Myocyte (in vitro differentiated cells): ENCODE results near the gene RBM25. TPM values are rescaled to one million over a fixed set of nuclear protein-coding genes. Genes with fewer than 3 reads are reported as not detected.
"Not testable (repeated sequence)": the region's sequence is repeated elsewhere in the genome, so short reads cannot be mapped to it uniquely, and the experiment has no call there.

Experiments
- DNase-seq: peaks from one replicate; pipeline ENCODE4 v3.0.0-alpha.2; 2012; ENCODE audit warnings: low read depth
- polyA plus RNA-seq: library from polyadenylated mRNA; unstranded; fragments of >200 nt; gene quantifications from one replicate; pipeline ENCODE4 v1.2.1, GENCODE V29; 2012; ENCODE audit warnings: missing spikeins
- total RNA-seq: library from RNA; depleted of rRNA; stranded (reverse); fragments of >200 nt; gene quantifications from 2 replicates; pipeline ENCODE4 v1.2.3, GENCODE V29; 2014

The RBM25 gene
- total RNA-seq: 52.0 and 55.8 TPM in 2 replicates
- polyA plus RNA-seq: 29.0 TPM

GRCh38 chr14:73058224-73058921 is at the start of gene RBM25:
RBM25 (plus strand) TSS chr14:73058534; CDS start chr14:73071642, 13,108 bp downstream.
- DNase-seq: peak; percentile 99

GRCh38 chr14:73011189-73011588 is 47.1 kb upstream of the RBM25 start:
- not testable (repeated sequence) for DNase-seq

- peak; percentile 30 for DNase-seq
Observed at GRCh38 chr14:73014105-73014504, 44.2 kb upstream of the RBM25 start.

- peak; percentile 19 for DNase-seq
Observed at GRCh38 chr14:73015552-73015951, 42.8 kb upstream of the RBM25 start.

- not testable (repeated sequence) for DNase-seq
Observed at GRCh38 chr14:73016011-73016410, 42.3 kb upstream of the RBM25 start.

- DNase-seq: no peak
Observed at GRCh38 chr14:73022051-73022450, 36.3 kb upstream of the RBM25 start.

GRCh38 chr14:73025544-73025943 is 32.8 kb upstream of the RBM25 start:
- DNase-seq: peak; percentile 17

- no peak for DNase-seq
Observed at GRCh38 chr14:73026243-73026844, 32.0 kb upstream of the RBM25 start.

- DNase-seq: peak; percentile 100
Observed at GRCh38 chr14:73026845-73027542, 31.3 kb upstream of the RBM25 start, which contains the start of gene ZFYVE1. ZFYVE1 (minus strand) TSS chr14:73027106; CDS start chr14:73024508, 2,598 bp downstream.

- no peak for DNase-seq
Observed at GRCh38 chr14:73027546-73027945, 30.8 kb upstream of the RBM25 start.

- DNase-seq: no peak
Observed at GRCh38 chr14:73027984-73028383, 30.4 kb upstream of the RBM25 start.

GRCh38 chr14:73036706-73037450 is 21.5 kb upstream of the RBM25 start:
- DNase-seq: not testable (repeated sequence)

- no peak for DNase-seq
Observed at GRCh38 chr14:73047808-73048207, 10.5 kb upstream of the RBM25 start.

GRCh38 chr14:73049428-73049827 is 8.9 kb upstream of the RBM25 start:
- no peak for DNase-seq

GRCh38 chr14:73055251-73055650 is 3.1 kb upstream of the RBM25 start:
- no peak for DNase-seq

GRCh38 chr14:73057944-73058223 is 450 bp upstream of the RBM25 start:
- DNase-seq: no peak

- DNase-seq: peak; percentile 40
Observed at GRCh38 chr14:73058922-73059673, 764 bp downstream of the RBM25 start.

- no peak for DNase-seq
Observed at GRCh38 chr14:73069585-73069984, 11.3 kb downstream of the RBM25 start.

GRCh38 chr14:73091044-73091443 is 32.7 kb downstream of the RBM25 start:
- no peak for DNase-seq

GRCh38 chr14:73097421-73097820 is 39.1 kb downstream of the RBM25 start:
- DNase-seq: no peak

GRCh38 chr14:73100334-73100733 is 42.0 kb downstream of the RBM25 start:
- no peak for DNase-seq
